ENCODE data around the gene WDTC1. TPM values are rescaled to one million over a fixed set of nuclear protein-coding genes. Genes with fewer than 3 reads are reported as not detected.

The WDTC1 gene
- total and polyA plus RNA-seq, 9 of the 15 experiments (the other 6 are each of a cell fraction or from before 2014, with no cell fraction given) = 0.18 to 32.3 (median 8.8) TPM

DNA sequence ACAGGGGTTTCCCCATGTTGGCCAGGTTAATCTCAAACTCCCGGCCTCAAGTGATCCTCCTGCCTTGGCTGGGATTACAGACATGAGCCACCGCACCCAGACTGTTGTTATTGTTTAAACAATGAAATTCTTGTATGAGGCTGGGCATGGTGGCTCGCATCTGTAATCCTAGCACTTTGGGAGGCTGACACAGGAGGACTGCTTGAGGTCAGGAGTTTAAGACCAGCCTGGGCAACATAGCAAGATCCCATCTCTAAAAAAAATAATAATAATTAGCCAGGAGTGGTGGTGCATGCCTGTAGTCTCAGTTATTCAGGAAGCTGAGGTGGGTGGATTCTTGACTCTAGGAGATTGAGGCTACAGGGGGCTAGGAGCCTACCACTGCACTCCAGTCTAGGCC, 6.7 kb upstream of the WDTC1 start:
- Histone ChIP-seq H3K9me1 (ENCODE audit: control insufficient read depth, insufficient read depth, low read length) (no peaks in the 10 kb centered on the region), H3K4me3 (no peak overlapping the region), H3K9ac (ENCODE audit: insufficient read depth in 1 of 2, low read depth in 2 of 2, low read length in 2 of 2) (no peak overlapping the region), H3K27me3 (ENCODE audit: control insufficient read depth in 2 of 2, insufficient read depth in 2 of 2, low read length in 2 of 2) (no peaks in the 10 kb centered on the region), H3K4me1 (replicated peaks in 1 of 2; ENCODE audit: control insufficient read depth in 2 of 2, insufficient read depth in 2 of 2, low read length in 2 of 2) (0 out of 5 replicates have a peak, but pooled peaks cover 0 to 2% of the 10 kb centered on the region in 2 experiments), H3K9me3 (replicated peaks; ENCODE audit: control insufficient read depth, insufficient read depth, low read depth, low read length) (no peaks in the 10 kb centered on the region), H2AFZ (ENCODE audit: low read depth, low read length) (no peak overlapping the region), H4K20me1 (replicated peaks; ENCODE audit: control insufficient read depth, insufficient read depth, low read length) (no peaks in the 10 kb centered on the region), H3K79me2 (ENCODE audit: control insufficient read depth, insufficient read depth, low read length) (no peaks in the 10 kb centered on the region), H3K36me3 (ENCODE audit: control insufficient read depth, insufficient read depth, low read length) (no peaks in the 10 kb centered on the region), H3K4me2 (ENCODE audit: insufficient read depth, low read length) (no peak overlapping the region), H3K27ac (ENCODE audit: extremely low read depth, low read depth, low read length) (no peak overlapping the region)
- ChIA-PET POLR2A (interaction anchor here (0.6 kb wide), 1 partner anchor 13 kb away, joined by 3 read pairs; no protein-coding TSS in a partner anchor), CTCF (ENCODE audit: low intra/inter-chr PET ratio) (no interaction called here)
- intact Hi-C loops (cut with micrococcal nuclease) (no loop called here), in situ Hi-C loops (cut with MboI) (no loop called here)
- 77% methylated on average over 3 of the region's 3 CpGs for WGBS (ENCODE audit: insufficient coverage, low coverage, missing lambda C conversion rate)
- FAIRE-seq = no peak
- no TSS peak for BruUV-seq (replicated peaks)
- DNase-seq (ENCODE audit: extremely low read depth in 1 of 4, low spot score in 3 of 4) = no peak
- no peak for ATAC-seq
- peak; percentile 92 for TF ChIP-seq ZNF121 (CRISPR knock-in tag; conservative IDR thresholded peaks at IDR 0.05)
- TF ChIP-seq, protein P1, sequence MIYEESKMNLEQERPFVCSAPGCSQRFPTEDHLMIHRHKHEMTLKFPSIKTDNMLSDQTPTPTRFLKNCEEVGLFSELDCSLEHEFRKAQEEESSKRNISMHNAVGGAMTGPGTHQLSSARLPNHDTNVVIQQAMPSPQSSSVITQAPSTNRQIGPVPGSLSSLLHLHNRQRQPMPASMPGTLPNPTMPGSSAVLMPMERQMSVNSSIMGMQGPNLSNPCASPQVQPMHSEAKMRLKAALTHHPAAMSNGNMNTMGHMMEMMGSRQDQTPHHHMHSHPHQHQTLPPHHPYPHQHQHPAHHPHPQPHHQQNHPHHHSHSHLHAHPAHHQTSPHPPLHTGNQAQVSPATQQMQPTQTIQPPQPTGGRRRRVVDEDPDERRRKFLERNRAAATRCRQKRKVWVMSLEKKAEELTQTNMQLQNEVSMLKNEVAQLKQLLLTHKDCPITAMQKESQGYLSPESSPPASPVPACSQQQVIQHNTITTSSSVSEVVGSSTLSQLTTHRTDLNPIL (CRISPR knock-in tag; IDR thresholded peaks at IDR 0.05) = no peak
- peak; percentile 58 for TF ChIP-seq RBM25 (IDR thresholded peaks at IDR 0.05; ENCODE audit: low read depth, low read length, severe bottlenecking)
- no peak for TF ChIP-seq HDAC8 (tag; IDR thresholded peaks at IDR 0.05)

DNA sequence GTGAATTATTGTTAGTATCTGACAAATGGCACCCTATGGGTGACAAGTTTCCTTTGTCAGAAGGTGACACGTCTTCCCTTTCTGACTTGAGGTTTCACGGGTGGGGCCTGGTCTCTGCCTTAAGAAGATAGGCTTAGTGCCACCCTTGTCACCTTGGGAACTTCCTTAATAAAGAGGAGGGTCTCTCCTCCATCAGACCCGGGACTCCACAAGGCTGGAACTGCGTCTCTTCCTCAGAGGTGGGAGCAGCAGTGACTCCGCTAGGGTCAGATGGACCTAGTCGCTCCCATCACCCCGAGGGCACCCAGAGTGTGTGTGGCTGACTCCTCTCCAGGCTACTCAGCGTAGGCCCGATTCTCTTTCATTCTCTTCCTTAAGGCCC, 774 bp upstream of the WDTC1 start:
- Histone ChIP-seq H3K4me3 (peak overlapping the region; percentile 77), H3K36me3 (ENCODE audit: control insufficient read depth, insufficient read depth, low read length) (no peaks in the 10 kb centered on the region), H3K27ac (ENCODE audit: extremely low read depth, low read depth, low read length) (peak overlapping the region; percentile 63), H3K4me2 (ENCODE audit: insufficient read depth, low read length) (peak overlapping the region; percentile 82), H3K9me1 (ENCODE audit: control insufficient read depth, insufficient read depth, low read length) (no peaks in the 10 kb centered on the region), H4K20me1 (replicated peaks; ENCODE audit: control insufficient read depth, insufficient read depth, low read length) (no peaks in the 10 kb centered on the region), H3K4me1 (replicated peaks in 1 of 2; ENCODE audit: control insufficient read depth in 2 of 2, insufficient read depth in 2 of 2, low read length in 2 of 2) (peaks cover 12 to 15% of the 10 kb centered on the region in 2 experiments; a peak in 4 of 5 replicates), H3K9ac (ENCODE audit: insufficient read depth in 1 of 2, low read depth in 2 of 2, low read length in 2 of 2) (peak overlapping the region; percentile 60 to 88), H3K9me3 (replicated peaks; ENCODE audit: control insufficient read depth, insufficient read depth, low read depth, low read length) (no peaks in the 10 kb centered on the region), H2AFZ (ENCODE audit: low read depth, low read length) (peak overlapping the region; percentile 93), H3K27me3 (ENCODE audit: control insufficient read depth in 2 of 2, insufficient read depth in 2 of 2, low read length in 2 of 2) (no peaks in the 10 kb centered on the region), H3K79me2 (ENCODE audit: control insufficient read depth, insufficient read depth, low read length) (peaks cover 20% of the 10 kb centered on the region)
- peak in 3 of 4 experiments; percentile 35 to 50 (median 37) for DNase-seq (ENCODE audit: extremely low read depth in 1 of 4, low spot score in 3 of 4)
- WGBS (ENCODE audit: insufficient coverage, low coverage, missing lambda C conversion rate) = 41% methylated on average over 9 of the region's 9 CpGs
- BruUV-seq (replicated peaks) = no TSS peak
- no peak for FAIRE-seq
- ATAC-seq = peak; percentile 3
- CTCF ChIA-PET (ENCODE audit: low intra/inter-chr PET ratio) = no interaction called here
- in situ Hi-C loops (cut with MboI) = no loop called here
- POLR2A ChIA-PET = interaction anchor here (0.6 to 1.3 kb wide), 6 partner anchors 9 to 344 kb away, joined by 3 to 5 read pairs (median 4); partner anchors contain the start of genes GPN2 and SLC9A1
- intact Hi-C loops (cut with micrococcal nuclease) = no loop called here
- TF ChIP-seq, protein P2, sequence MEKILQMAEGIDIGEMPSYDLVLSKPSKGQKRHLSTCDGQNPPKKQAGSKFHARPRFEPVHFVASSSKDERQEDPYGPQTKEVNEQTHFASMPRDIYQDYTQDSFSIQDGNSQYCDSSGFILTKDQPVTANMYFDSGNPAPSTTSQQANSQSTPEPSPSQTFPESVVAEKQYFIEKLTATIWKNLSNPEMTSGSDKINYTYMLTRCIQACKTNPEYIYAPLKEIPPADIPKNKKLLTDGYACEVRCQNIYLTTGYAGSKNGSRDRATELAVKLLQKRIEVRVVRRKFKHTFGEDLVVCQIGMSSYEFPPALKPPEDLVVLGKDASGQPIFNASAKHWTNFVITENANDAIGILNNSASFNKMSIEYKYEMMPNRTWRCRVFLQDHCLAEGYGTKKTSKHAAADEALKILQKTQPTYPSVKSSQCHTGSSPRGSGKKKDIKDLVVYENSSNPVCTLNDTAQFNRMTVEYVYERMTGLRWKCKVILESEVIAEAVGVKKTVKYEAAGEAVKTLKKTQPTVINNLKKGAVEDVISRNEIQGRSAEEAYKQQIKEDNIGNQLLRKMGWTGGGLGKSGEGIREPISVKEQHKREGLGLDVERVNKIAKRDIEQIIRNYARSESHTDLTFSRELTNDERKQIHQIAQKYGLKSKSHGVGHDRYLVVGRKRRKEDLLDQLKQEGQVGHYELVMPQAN (IDR thresholded peaks at IDR 0.05; ENCODE audit: borderline replicate concordance) = no peak
- TF ChIP-seq ZNF133 (CRISPR knock-in tag; IDR thresholded peaks at IDR 0.05) (no peak), SLC30A9 (CRISPR knock-in tag; IDR thresholded peaks at IDR 0.05) (no peak), SAFB2 (IDR thresholded peaks at IDR 0.05; ENCODE audit: borderline replicate concordance, low read depth, low read length, severe bottlenecking) (no peak), HNRNPLL (IDR thresholded peaks at IDR 0.05; ENCODE audit: low read depth, low read length, poor library complexity, severe bottlenecking) (no peak), ATF1 (CRISPR knock-in tag; IDR thresholded peaks at IDR 0.05) (no peak), ATF1 (tag; IDR thresholded peaks at IDR 0.05) (no peak), MXI1 (IDR thresholded peaks at IDR 0.05; ENCODE audit: low read depth, low read length) (no peak), CEBPG (CRISPR knock-in tag; IDR thresholded peaks at IDR 0.05) (peak; percentile 28; the same call in 1 of the 2 replicates), CEBPG (tag; conservative IDR thresholded peaks at IDR 0.05 in 1 of 2, IDR thresholded peaks at IDR 0.05 in 1 of 2) (no peak)

All from K562 (cell line).